GM13976 (cell line): ENCODE data around the gene NOP10.
"Not testable (repeated sequence)": the region's sequence is repeated elsewhere in the genome, so short reads cannot be mapped to it uniquely, and the experiment has no call there.

ENCODE experiments used
- DNase-seq: peaks from one replicate; pipeline ENCODE4 v3.0.0; 2012; ENCODE audit warnings: low spot score
- CTCF ChIP-seq: IDR thresholded peaks from 2 replicates; pipeline ENCODE4 v1.5.1; 2012; ENCODE audit warnings: borderline replicate concordance, mild to moderate bottlenecking; ENCODE audit not compliant: insufficient read depth; ENCODE audit errors: extremely low read depth, missing control alignments, control extremely low read depth
- in situ Hi-C: fragments of 300-500 bp; cut with MboI; formaldehyde crosslinking; loops from one replicate; pipeline ENCODE4 v1.12.0; 2022; ENCODE audit warnings: low sequenced_read_pairs, mixed read lengths, inconsistent platforms; ENCODE audit not compliant: unreplicated experiment

NOP10 gene

GRCh38 chr15:34358948-34359347 lies 16.0 kb upstream of the NOP10 start:
- in situ Hi-C loops: loop anchor here (25.0 kb wide), 2 partner anchors 228 to 297 kb away; partner anchors contain the start of gene GOLGA8B
- TF ChIP-seq CTCF: no peak
- no peak for DNase-seq

DNA sequence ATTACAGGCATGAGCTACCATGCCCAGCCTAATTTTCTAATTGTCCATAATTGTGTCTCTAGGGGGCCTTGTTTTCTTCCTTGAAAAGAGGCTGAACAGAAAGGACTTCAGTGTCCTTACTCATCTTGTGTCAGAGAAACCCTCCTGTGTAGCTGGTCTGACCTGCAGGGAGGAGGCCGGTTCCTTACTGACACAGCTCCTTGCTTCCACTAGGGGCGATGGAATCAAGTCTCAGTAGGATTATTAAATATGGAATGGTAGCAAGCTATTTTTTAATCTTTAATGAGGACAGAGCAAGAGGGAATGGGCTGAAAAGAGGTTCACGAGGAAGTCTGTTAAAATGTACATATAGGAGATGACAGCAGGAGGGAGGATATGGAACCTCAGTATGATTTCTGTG lies 15.4 kb upstream of the NOP10 start:
- DNase-seq: peak; percentile 32
- in situ Hi-C loops: loop anchor here (25.0 kb wide), 2 partner anchors 229 to 296 kb away; partner anchors contain the start of gene GOLGA8B
- no peak for TF ChIP-seq CTCF

DNA sequence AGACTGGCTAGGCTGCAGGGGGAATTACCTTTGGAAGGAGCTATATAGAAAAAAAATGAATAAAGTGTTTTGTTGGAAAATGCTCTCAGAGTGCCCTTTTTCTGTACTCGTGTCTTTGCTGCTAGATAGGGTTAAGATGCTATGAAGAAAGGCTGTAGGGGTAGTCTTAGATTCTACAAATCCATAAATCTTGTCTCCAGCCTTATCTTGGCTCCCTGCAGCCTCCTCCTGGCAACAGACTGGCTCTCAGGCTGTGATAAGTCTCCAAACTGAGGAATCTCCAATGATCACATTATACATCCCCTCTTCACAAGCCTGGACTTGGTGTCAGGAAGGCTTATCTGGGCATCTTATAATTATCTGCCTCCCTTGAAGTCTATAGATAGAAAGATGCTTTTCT lies 14.7 kb upstream of the NOP10 start:
- in situ Hi-C loops: loop anchor here (25.0 kb wide), 2 partner anchors 230 to 295 kb away; partner anchors contain the start of gene GOLGA8B
- TF ChIP-seq CTCF: no peak
- DNase-seq: no peak

DNA sequence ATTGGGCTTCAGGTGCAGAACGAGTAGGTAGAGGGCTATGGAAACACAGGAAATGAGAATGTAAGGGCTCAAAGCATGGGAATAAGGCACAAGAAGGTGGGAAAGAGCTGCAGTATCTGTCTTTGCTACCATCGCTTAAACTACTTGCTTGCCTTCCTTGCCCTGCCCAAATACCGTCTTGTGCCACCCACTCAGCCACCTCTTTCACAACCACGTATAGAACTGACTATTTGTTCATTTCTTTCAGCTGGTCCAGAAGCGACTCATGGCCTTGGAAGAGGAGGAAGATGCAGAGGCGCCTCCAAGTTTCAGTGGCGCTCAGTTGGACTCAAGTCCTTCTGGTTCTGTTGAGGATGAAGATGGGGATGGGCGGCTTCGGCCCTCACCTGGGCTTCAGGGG lies 12.3 kb upstream of the NOP10 start:
- in situ Hi-C loops: loop anchor here (25.0 kb wide), 2 partner anchors 232 to 293 kb away; partner anchors contain the start of gene GOLGA8B
- no peak for TF ChIP-seq CTCF
- no peak for DNase-seq

DNA sequence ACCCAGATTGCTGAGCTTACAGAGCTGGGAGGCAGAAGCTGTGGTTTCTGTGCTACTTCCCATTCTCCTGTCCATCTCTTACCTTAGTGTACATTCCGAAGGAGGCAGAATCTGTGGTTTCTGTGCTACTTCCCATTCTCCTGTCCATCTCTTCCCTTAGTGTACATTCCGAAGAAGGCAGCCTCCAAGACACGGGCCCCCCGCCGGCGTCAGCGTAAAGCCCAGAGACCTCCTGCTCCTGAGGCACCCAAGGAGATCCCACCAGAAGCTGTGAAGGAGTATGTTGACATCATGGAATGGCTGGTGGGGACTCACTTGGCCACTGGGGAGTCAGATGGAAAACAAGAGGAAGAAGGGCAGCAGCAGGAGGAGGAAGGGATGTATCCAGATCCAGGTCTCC lies 11.3 kb upstream of the NOP10 start:
- TF ChIP-seq CTCF: no peak
- no peak for DNase-seq
- in situ Hi-C loops: loop anchor here (25.0 kb wide), 2 partner anchors 233 to 292 kb away; partner anchors contain the start of gene GOLGA8B

GRCh38 chr15:34353627-34354026 lies 10.7 kb upstream of the NOP10 start:
- in situ Hi-C loops: loop anchor here (25.0 kb wide), 2 partner anchors 234 to 291 kb away; partner anchors contain the start of gene GOLGA8B
- no peak for DNase-seq
- no peak for TF ChIP-seq CTCF

- not testable (repeated sequence) for DNase-seq
- in situ Hi-C loops: loop anchor here (25.0 kb wide), 2 partner anchors 234 to 291 kb away; partner anchors contain the start of gene GOLGA8B
Observed at GRCh38 chr15:34352996-34353395, 10.1 kb upstream of the NOP10 start.
